Kidney (tissue), 14 donors: Measurements from ENCODE around the gene GOLGA8B. TPM values are rescaled to one million over a fixed set of nuclear protein-coding genes. Genes with fewer than 3 reads are reported as not detected.
A peak's percentile ranks its signal among the peaks of the same experiment; 100 is the strongest.

Source experiments
- DNase-seq, 5 donors: peaks; one replicate each; pipeline ENCODE4 v3.0.0-alpha.2; 2013 to 2020
- FAIRE-seq: peaks from 2 replicates; lab custom pipeline; 2012; peaks lifted over from hg19 to GRCh38; lab: Jason Lieb, UNC
- H3K27ac ChIP-seq, 2 donors: one replicate each; pipeline ENCODE4 v1.7.0; 2013; ENCODE audit warnings: low read depth in 2 of 2, low read length in 2 of 2, inconsistent platforms in 1 of 2
- H3K27me3 ChIP-seq: one replicate; pipeline ENCODE4 v1.7.1; 2013; ENCODE audit warnings: low read length, inconsistent platforms; ENCODE audit not compliant: control insufficient read depth, insufficient read depth
- H3K36me3 ChIP-seq, 3 donors: one replicate each; pipeline versions ENCODE4 v1.7.0 to v1.7.1; 2013; ENCODE audit warnings: low read length in 3 of 3, control low read depth in 1 of 3, inconsistent platforms in 1 of 3; ENCODE audit not compliant: insufficient read depth in 3 of 3, control insufficient read depth in 2 of 3
- H3K4me1 ChIP-seq, 3 donors: one replicate each; pipeline versions ENCODE4 v1.7.0 to v1.7.1; 2013; ENCODE audit warnings: low read length in 3 of 3, inconsistent platforms in 1 of 3, low read depth in 1 of 3; ENCODE audit not compliant: control insufficient read depth in 2 of 3, insufficient read depth in 2 of 3
- H3K4me3 ChIP-seq, 3 donors: one replicate each; pipeline versions ENCODE4 v1.7.0 to v1.8.1; 2013; ENCODE audit warnings: low read length in 3 of 3, control low read depth in 1 of 3, inconsistent platforms in 1 of 3
- H3K9ac ChIP-seq, 3 donors: one replicate each; pipeline versions ENCODE4 v1.7.0 to v1.7.1; 2013; ENCODE audit warnings: low read length in 3 of 3, control low read depth in 1 of 3, inconsistent platforms in 1 of 3
- H3K9me3 ChIP-seq, 3 donors: one replicate each; pipeline versions ENCODE4 v1.7.0 to v1.7.1; 2013; ENCODE audit warnings: low read length in 3 of 3, control low read depth in 1 of 3, inconsistent platforms in 1 of 3; ENCODE audit not compliant: control insufficient read depth in 2 of 3, insufficient read depth in 1 of 3
- intact Hi-C: fragments of 100-400 bp; cut with DNase I; formaldehyde crosslinking; loops from one replicate; pipeline ENCODE4 v1.11.1; 2022
- polyA plus RNA-seq: library from polyadenylated mRNA; stranded (reverse); fragments of 350-450 nt; fragmentation: Illumina TruSeq; extraction: RNeasy Lipid Tissue Mini Kit (QIAGEN cat#74804); gene quantifications from one replicate; pipeline ENCODE4 v1.2.3, GENCODE V29; 2014; ENCODE audit warnings: low read depth, low replicate concordance; ENCODE audit not compliant: insufficient read depth
- total RNA-seq: library from RNA; stranded (reverse); fragmentation: NEBNext Ultra II Directional; extraction: Animal tissue kit (Norgen Biotek cat#: 25700); gene quantifications from one replicate; pipeline ENCODE4 v1.2.1, GENCODE V29; 2021
- TF ChIP-seq, protein P1 (sequence below): IDR thresholded peaks from 3 replicates; pipeline ENCODE4 v1.5.1; 2012; ENCODE audit warnings: mild to moderate bottlenecking, moderate library complexity, borderline replicate concordance; ENCODE audit not compliant: insufficient read depth; ENCODE audit errors: extremely low read depth
- donor health status: control.
- donor health status: control.
- donor health status: control.
- donor health status: control.
- donor health status: control.
- donor health status: DM: yes; HTN: yes; CAD: no.
- donor health status: Normal renal cell carcinoma (clear cell type).

GOLGA8B gene
- total and polyA plus RNA-seq, 2 donors from 2014 or later: 21.4 to 125 TPM

DNA sequence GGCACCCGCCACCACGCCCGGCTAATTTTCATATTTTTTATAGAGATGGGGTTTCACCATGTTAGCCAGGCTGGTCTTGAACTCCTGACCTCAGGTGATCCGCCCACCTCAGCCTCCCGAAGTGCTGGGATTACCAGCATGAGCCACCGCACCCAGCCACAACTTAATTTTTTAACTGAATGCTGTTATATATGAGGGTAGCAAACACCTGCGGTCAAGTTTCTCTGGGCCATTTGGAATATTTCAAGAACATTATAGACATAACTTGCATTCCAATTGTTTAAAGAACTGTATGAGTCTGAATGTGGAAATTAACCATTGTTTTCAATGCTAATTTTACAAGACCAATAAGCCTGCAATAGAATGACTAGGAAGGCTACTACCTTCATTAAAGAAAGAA is 35.7 kb upstream of the GOLGA8B start:
- Histone ChIP-seq H3K36me3 (no peaks in the 10 kb centered on the region), H3K27me3 (no peaks in the 10 kb centered on the region), H3K4me3 (no peak overlapping the region), H3K4me1 (peaks cover 0 to 4% (median 0%) of the 10 kb centered on the region in 3 donors), H3K27ac (no peak overlapping the region), H3K9me3 (no peaks in the 10 kb centered on the region), H3K9ac (no peak overlapping the region)
- intact Hi-C loops: no loop called here
- TF ChIP-seq, protein P1, sequence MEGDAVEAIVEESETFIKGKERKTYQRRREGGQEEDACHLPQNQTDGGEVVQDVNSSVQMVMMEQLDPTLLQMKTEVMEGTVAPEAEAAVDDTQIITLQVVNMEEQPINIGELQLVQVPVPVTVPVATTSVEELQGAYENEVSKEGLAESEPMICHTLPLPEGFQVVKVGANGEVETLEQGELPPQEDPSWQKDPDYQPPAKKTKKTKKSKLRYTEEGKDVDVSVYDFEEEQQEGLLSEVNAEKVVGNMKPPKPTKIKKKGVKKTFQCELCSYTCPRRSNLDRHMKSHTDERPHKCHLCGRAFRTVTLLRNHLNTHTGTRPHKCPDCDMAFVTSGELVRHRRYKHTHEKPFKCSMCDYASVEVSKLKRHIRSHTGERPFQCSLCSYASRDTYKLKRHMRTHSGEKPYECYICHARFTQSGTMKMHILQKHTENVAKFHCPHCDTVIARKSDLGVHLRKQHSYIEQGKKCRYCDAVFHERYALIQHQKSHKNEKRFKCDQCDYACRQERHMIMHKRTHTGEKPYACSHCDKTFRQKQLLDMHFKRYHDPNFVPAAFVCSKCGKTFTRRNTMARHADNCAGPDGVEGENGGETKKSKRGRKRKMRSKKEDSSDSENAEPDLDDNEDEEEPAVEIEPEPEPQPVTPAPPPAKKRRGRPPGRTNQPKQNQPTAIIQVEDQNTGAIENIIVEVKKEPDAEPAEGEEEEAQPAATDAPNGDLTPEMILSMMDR: no peak
- DNase-seq (no peak), FAIRE-seq (no peak)

DNA sequence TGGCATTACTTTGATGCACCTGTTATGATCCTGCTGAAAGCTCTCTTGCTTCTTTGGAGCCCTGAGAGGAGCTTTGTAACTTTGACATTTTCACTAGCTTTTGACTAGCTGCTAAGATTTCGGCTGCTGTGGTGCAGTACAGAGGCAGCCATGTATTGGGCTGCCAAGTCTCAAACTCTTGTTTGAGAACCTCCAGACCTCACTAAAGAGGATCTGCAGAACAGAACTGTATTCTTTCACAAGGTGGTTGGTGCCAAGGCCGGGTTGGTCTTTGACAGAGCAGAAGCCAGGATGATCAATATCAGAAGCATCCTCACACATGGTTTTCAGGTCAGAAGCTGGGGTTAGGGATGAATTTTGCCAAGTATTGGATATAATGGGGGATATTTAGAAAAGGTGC is 34.6 kb upstream of the GOLGA8B start:
- H3K4me3 ChIP-seq: no peak overlapping the region
- no peak overlapping the region for H3K9ac ChIP-seq
- TF ChIP-seq, protein P1: no peak
- H3K27ac ChIP-seq: no peak overlapping the region
- H3K9me3 ChIP-seq: no peaks in the 10 kb centered on the region
- peaks cover 0 to 4% (median 0%) of the 10 kb centered on the region in 3 donors for H3K4me1 ChIP-seq
- DNase-seq: no peak
- no peaks in the 10 kb centered on the region for H3K36me3 ChIP-seq
- intact Hi-C loops: no loop called here
- FAIRE-seq: no peak
- H3K27me3 ChIP-seq: no peaks in the 10 kb centered on the region

DNA sequence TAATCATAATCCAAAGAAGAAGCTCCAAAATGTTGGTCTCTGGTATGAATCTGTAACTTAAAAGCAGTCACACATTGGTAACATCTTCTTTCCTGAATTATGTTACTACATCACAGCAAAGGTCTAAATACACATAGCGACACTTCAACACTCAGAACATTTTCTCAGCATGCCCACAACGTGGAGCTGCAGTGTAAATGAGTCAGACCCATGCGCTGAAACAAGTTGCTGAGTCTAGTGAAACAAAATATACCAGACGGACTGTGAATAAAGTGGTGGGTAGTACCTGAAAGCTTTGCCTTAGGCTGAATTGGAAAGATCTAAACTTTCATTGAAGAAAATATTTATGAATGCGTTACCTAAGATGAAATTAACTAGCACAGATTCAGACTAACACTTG is 33.2 kb upstream of the GOLGA8B start:
- no peak overlapping the region for H3K27ac ChIP-seq
- DNase-seq (peak in 3 of 5 donors; percentile 36 to 74 (median 60)), FAIRE-seq (no peak)
- intact Hi-C loops: no loop called here
- no peak overlapping the region for H3K4me3 ChIP-seq
- H3K36me3 ChIP-seq: no peaks in the 10 kb centered on the region
- peaks cover 0 to 4% (median 0%) of the 10 kb centered on the region in 3 donors for H3K4me1 ChIP-seq
- no peak overlapping the region for H3K9ac ChIP-seq
- TF ChIP-seq, protein P1: no peak
- H3K27me3 ChIP-seq: no peaks in the 10 kb centered on the region
- no peaks in the 10 kb centered on the region for H3K9me3 ChIP-seq

DNA sequence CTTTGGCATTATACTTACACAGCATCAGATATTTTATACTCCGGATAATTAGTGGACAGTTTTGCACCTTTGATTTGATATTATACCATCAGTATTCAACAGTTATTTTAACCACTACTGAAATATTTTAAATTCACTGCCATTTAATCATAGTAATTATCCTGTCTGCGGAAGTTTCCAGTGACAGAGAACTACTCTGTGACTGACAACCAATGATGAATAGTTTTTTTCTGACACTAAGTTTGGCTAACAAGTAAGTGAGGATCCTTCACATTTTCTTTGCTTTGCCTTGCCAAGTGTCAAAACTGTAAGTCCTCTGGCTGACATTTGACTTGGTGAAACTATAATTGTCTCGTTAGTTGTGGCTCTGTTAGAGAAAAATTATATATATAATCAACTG is 30.5 kb upstream of the GOLGA8B start:
- no peak for FAIRE-seq
- intact Hi-C loops: no loop called here
- TF ChIP-seq, protein P1: no peak
- Histone ChIP-seq H3K9me3 (no peaks in the 10 kb centered on the region), H3K36me3 (no peaks in the 10 kb centered on the region), H3K4me1 (no peaks in the 10 kb centered on the region), H3K9ac (no peak overlapping the region), H3K27ac (no peak overlapping the region), H3K27me3 (no peaks in the 10 kb centered on the region), H3K4me3 (no peak overlapping the region)
- DNase-seq: no peak
